Measurements from ENCODE around the gene FXYD3. TPM values are rescaled to one million over a fixed set of nuclear protein-coding genes. Genes with fewer than 3 reads are reported as not detected.
A peak's percentile ranks its signal among the peaks of the same experiment; 100 is the strongest.

Gene FXYD3
- total RNA-seq, 2 donors from 2014 or later, result 365 to 1,352 TPM

GRCh38 chr19:35124098-35125060, 8.8 kb downstream of the FXYD3 start:
- peaks cover 24% of the 10 kb centered on the region for H3K4me1 ChIP-seq (replicated peaks)
- no peaks in the 10 kb centered on the region for H3K27me3 ChIP-seq (replicated peaks; ENCODE audit: insufficient read depth)
- H3K27ac ChIP-seq, result peak overlapping the region; percentile 85 to 88
- H3K9me3 ChIP-seq, result no peaks in the 10 kb centered on the region
- H3K36me3 ChIP-seq, result no peaks in the 10 kb centered on the region
- WGBS, result 7% methylated on average over 42 of the region's 42 CpGs
- TF ChIP-seq POLR2A (IDR thresholded peaks at IDR 0.05), result peak; percentile 85
- no peak for TF ChIP-seq CTCF (IDR thresholded peaks at IDR 0.05)
- peak; percentile 99 for TF ChIP-seq POLR2AphosphoS5 (IDR thresholded peaks at IDR 0.05)
- intact Hi-C loops (cut with DNase I), result no loop called here
- peak; percentile 95 for DNase-seq (ENCODE audit: low spot score)
- peak overlapping the region; percentile 18 to 33 for H3K4me3 ChIP-seq

DNA sequence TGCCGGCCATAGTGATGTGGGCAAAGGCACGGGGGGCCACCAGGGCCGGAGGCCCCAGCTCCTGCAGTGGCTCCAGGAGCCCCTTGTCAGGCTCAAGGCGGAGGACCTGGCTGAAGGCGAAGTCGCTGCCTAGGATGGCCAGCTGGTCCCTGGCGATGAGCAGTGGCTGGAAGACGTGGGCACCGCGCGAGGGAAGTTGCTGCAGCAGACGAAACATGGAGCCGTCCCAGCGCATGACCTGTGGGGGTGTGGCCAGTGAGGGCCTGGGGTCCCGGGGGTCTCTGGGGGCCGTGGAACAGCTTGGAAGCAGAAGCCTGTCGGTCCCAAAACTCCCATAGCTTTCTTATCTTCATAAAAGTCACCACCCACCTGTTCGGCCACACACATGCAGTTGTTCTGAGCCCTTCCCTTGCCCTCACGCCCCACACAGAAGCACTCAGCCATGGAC, 9.7 kb downstream of the FXYD3 start:
- no peaks in the 10 kb centered on the region for H3K36me3 ChIP-seq
- no peak overlapping the region for H3K4me3 ChIP-seq
- DNase-seq (ENCODE audit: low spot score), result no peak
- no peaks in the 10 kb centered on the region for H3K9me3 ChIP-seq
- no peak for TF ChIP-seq CTCF (IDR thresholded peaks at IDR 0.05)
- no peak for TF ChIP-seq POLR2AphosphoS5 (IDR thresholded peaks at IDR 0.05)
- no peak for TF ChIP-seq POLR2A (IDR thresholded peaks at IDR 0.05)
- H3K27ac ChIP-seq, result peak overlapping the region; percentile 85 to 88
- peaks cover 31% of the 10 kb centered on the region for H3K4me1 ChIP-seq (replicated peaks)
- WGBS, result 81% methylated on average over 18 of the region's 19 CpGs
- H3K27me3 ChIP-seq (replicated peaks; ENCODE audit: insufficient read depth), result no peaks in the 10 kb centered on the region
- intact Hi-C loops (cut with DNase I), result no loop called here

- no peaks in the 10 kb centered on the region for H3K27me3 ChIP-seq (replicated peaks; ENCODE audit: insufficient read depth)
- H3K27ac ChIP-seq, result peak overlapping the region; percentile 9 to 88
- intact Hi-C loops (cut with DNase I), result no loop called here
- DNase-seq (ENCODE audit: low spot score), result no peak
- H3K4me3 ChIP-seq, result no peak overlapping the region
- no peaks in the 10 kb centered on the region for H3K9me3 ChIP-seq
- H3K4me1 ChIP-seq (replicated peaks), result peaks cover 35% of the 10 kb centered on the region
- H3K36me3 ChIP-seq, result no peaks in the 10 kb centered on the region
- TF ChIP-seq CTCF (IDR thresholded peaks at IDR 0.05) (no peak), POLR2A (IDR thresholded peaks at IDR 0.05) (no peak), POLR2AphosphoS5 (IDR thresholded peaks at IDR 0.05) (no peak)
- WGBS, result 81% methylated on average over 31 of the region's 35 CpGs
These were observed 10.4 kb downstream of the FXYD3 start for GRCh38 chr19:35125749-35126623.

DNA sequence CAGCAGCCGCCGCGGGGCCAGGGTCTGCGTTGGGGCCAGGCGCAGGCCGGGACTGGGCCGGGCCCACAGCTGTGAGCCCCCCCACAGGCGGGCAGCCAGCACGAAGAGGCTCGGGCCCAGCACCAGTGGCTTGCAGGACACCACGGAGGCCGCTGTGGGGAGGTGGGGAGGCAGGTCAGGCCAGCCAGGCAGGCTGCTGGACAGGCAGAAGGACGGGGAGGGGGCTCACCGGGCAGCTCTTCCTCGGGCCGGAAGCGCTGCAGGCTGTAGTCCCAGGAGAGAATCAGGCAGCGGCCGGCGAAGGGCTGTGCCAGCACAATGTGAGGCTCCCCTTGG, 11.0 kb downstream of the FXYD3 start:
- no peak for TF ChIP-seq POLR2AphosphoS5 (IDR thresholded peaks at IDR 0.05)
- no peak for TF ChIP-seq CTCF (IDR thresholded peaks at IDR 0.05)
- no peak for TF ChIP-seq POLR2A (IDR thresholded peaks at IDR 0.05)
- 46% methylated on average over 20 of the region's 20 CpGs for WGBS
- DNase-seq (ENCODE audit: low spot score), result no peak
- no peaks in the 10 kb centered on the region for H3K27me3 ChIP-seq (replicated peaks; ENCODE audit: insufficient read depth)
- intact Hi-C loops (cut with DNase I), result no loop called here
- no peaks in the 10 kb centered on the region for H3K36me3 ChIP-seq
- no peaks in the 10 kb centered on the region for H3K9me3 ChIP-seq
- H3K27ac ChIP-seq, result peak overlapping the region; percentile 9 to 88
- no peak overlapping the region for H3K4me3 ChIP-seq
- peaks cover 41% of the 10 kb centered on the region for H3K4me1 ChIP-seq (replicated peaks)

All from prostate gland (tissue), 2 donors.